C4-2B (cell line): ENCODE data around the gene B9D2.
"Not testable (repeated sequence)": the region's sequence is repeated elsewhere in the genome, so short reads cannot be mapped to it uniquely, and the experiment has no call there.

Experiments
- ZFX ChIP-seq: fragments of 450-650 bp; IDR thresholded peaks from 2 replicates; pipeline ENCODE4 v1.6.1; 2017
- TF ChIP-seq, protein P1 (sequence below): fragments of 450-650 bp; conservative IDR thresholded peaks from 2 replicates; pipeline ENCODE4 v1.5.1; 2017; ENCODE audit warnings: mild to moderate bottlenecking

DNA sequence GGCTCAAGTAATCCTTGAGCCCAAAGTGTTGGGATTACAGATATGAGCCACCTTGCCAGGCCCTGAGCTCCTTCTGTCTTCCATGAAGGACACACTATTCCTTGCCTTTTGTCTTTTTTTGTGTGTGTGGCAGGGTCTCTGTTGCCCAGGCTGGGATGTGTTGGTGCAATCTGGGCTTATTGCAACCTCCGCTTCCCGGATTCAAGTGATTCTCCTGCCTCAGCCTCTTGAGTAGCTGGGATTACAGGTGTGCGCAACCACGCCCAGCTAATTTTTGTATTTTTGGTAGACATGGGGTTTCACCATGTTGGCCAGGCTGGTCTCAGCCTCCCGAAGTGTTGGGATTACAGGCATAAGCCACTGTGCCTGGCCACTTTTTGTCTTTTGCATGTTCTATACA, 44.9 kb upstream of the B9D2 start:
- TF ChIP-seq, protein P1, sequence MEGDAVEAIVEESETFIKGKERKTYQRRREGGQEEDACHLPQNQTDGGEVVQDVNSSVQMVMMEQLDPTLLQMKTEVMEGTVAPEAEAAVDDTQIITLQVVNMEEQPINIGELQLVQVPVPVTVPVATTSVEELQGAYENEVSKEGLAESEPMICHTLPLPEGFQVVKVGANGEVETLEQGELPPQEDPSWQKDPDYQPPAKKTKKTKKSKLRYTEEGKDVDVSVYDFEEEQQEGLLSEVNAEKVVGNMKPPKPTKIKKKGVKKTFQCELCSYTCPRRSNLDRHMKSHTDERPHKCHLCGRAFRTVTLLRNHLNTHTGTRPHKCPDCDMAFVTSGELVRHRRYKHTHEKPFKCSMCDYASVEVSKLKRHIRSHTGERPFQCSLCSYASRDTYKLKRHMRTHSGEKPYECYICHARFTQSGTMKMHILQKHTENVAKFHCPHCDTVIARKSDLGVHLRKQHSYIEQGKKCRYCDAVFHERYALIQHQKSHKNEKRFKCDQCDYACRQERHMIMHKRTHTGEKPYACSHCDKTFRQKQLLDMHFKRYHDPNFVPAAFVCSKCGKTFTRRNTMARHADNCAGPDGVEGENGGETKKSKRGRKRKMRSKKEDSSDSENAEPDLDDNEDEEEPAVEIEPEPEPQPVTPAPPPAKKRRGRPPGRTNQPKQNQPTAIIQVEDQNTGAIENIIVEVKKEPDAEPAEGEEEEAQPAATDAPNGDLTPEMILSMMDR = not testable (repeated sequence)
- TF ChIP-seq ZFX = not testable (repeated sequence)
